HG03025 (cell line): ENCODE measurements around the gene EVI5L.
"Not testable (repeated sequence)": the region's sequence is repeated elsewhere in the genome, so short reads cannot be mapped to it uniquely, and the experiment has no call there.

ENCODE experiments used
- ATAC-seq: cut with Tn5 transposase; IDR thresholded peaks from one replicate; pipeline ENCODE4 v1.9.1; 2021; ENCODE audit warnings: mild to moderate bottlenecking, moderate library complexity; ENCODE audit not compliant: unreplicated experiment, low FRiP score

Gene EVI5L

GRCh38 chr19:7888145-7888825 lies 58.3 kb downstream of the EVI5L start, which contains the start of gene LRRC8E:
Gene LRRC8E (plus strand): TSS chr19:7888510. CDS start chr19:7895604, 7,094 bp downstream.
- no peak for ATAC-seq

- no peak for ATAC-seq
Measured at GRCh38 chr19:7888826-7889217, 58.8 kb downstream of the EVI5L start.

- ATAC-seq: not testable (repeated sequence)
Measured at GRCh38 chr19:7893362-7894101, 63.5 kb downstream of the EVI5L start.

- no peak for ATAC-seq
Measured at GRCh38 chr19:7894612-7895309, 64.7 kb downstream of the EVI5L start.

GRCh38 chr19:7895565-7895964 lies 65.5 kb downstream of the EVI5L start:
- ATAC-seq: no peak

GRCh38 chr19:7897292-7897691 lies 67.3 kb downstream of the EVI5L start:
- ATAC-seq: no peak

GRCh38 chr19:7898967-7899366 lies 68.9 kb downstream of the EVI5L start:
- no peak for ATAC-seq

- ATAC-seq: no peak
Measured at GRCh38 chr19:7899751-7900378, 69.8 kb downstream of the EVI5L start.

- no peak for ATAC-seq
Measured at GRCh38 chr19:7900401-7900870, 70.4 kb downstream of the EVI5L start.

GRCh38 chr19:7900931-7901330 lies 70.9 kb downstream of the EVI5L start:
- no peak for ATAC-seq

GRCh38 chr19:7901337-7901736 lies 71.3 kb downstream of the EVI5L start:
- ATAC-seq: no peak

GRCh38 chr19:7902796-7903243 lies 72.8 kb downstream of the EVI5L start:
- ATAC-seq: peak; percentile 3

- peak; percentile 90 for ATAC-seq
Measured at GRCh38 chr19:7903244-7904073, 73.4 kb downstream of the EVI5L start, which contains the start of gene MAP2K7. Gene MAP2K7 (plus strand): TSS chr19:7903877. CDS start chr19:7903945, 68 bp downstream.

GRCh38 chr19:7904074-7905020 lies 74.3 kb downstream of the EVI5L start:
- ATAC-seq: peak; percentile 23

- ATAC-seq: no peak
Measured at GRCh38 chr19:7905268-7905667, 75.2 kb downstream of the EVI5L start.

- ATAC-seq: no peak
Measured at GRCh38 chr19:7905859-7906258, 75.8 kb downstream of the EVI5L start.

GRCh38 chr19:7907122-7907521 lies 77.1 kb downstream of the EVI5L start:
- no peak for ATAC-seq

- ATAC-seq: no peak
Measured at GRCh38 chr19:7907544-7907943, 77.5 kb downstream of the EVI5L start.
